Activated naive CD8-positive, alpha-beta T cell treated with anti-CD3 and anti-CD28 coated beads, Interleukin-2, amount 50 U/mL, for 24 hours (primary cell): ENCODE measurements around the gene RBMS3.

Experiments used
- ATAC-seq: fragments of 150-1000 bp; cut with Tn5 transposase; one replicate; pipeline ENCODE4 v1.10.0; 2021
- DNase-seq: peaks from one replicate; pipeline ENCODE4 v3.0.0; 2021
- H3K27ac Mint-ChIP-seq: one replicate; pipeline ENCODE4 v1.8.0; 2021; ENCODE audit warnings: mild to moderate bottlenecking, mixed read lengths
- H3K27me3 Mint-ChIP-seq: one replicate; pipeline ENCODE4 v1.8.0; 2021; ENCODE audit warnings: mixed read lengths
- H3K36me3 Mint-ChIP-seq: one replicate; pipeline ENCODE4 v1.8.0; 2021; ENCODE audit warnings: low read depth, mixed read lengths
- H3K4me1 Mint-ChIP-seq: one replicate; pipeline ENCODE4 v1.8.0; 2021; ENCODE audit warnings: mixed read lengths
- H3K4me3 Mint-ChIP-seq: one replicate; pipeline ENCODE4 v1.8.0; 2021; ENCODE audit warnings: mild to moderate bottlenecking, moderate library complexity, mixed read lengths
- H3K9me3 Mint-ChIP-seq: one replicate; pipeline ENCODE4 v1.8.0; 2021; ENCODE audit warnings: mixed read lengths

The RBMS3 gene

DNA sequence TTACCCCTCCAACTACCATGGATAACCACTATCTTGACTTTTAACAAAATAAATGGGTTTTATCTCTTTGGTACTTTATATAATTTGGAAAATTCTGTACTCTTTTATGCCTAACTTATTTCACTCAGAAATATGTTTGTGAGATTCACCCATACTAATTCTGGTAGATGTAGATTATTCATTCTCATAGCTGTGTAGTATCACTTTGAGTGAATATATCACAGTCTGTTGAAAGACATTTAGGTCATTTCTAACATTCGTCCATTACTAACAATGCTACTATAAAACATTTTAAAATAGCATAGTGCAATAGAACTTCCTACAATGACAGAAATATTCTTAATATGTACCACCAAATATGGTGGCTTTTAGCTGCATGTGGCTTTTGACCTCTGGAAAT is 542.4 kb downstream of the RBMS3 start:
- ATAC-seq, result no peak

GRCh38 chr3:29826712-29827111 is 545.8 kb downstream of the RBMS3 start:
- Mint-ChIP-seq H3K4me3 (no peak overlapping the region), H3K4me1 (no peaks in the 10 kb centered on the region), H3K27me3 (no peaks in the 10 kb centered on the region), H3K36me3 (no peaks in the 10 kb centered on the region), H3K9me3 (no peaks in the 10 kb centered on the region), H3K27ac (no peak overlapping the region)
- ATAC-seq (no peak), DNase-seq (no peak)

More for the DNA sequence above, 542.4 kb downstream of the RBMS3 start:
- no peak for DNase-seq
- Mint-ChIP-seq H3K9me3 (no peaks in the 10 kb centered on the region), H3K4me1 (no peaks in the 10 kb centered on the region), H3K27ac (no peak overlapping the region), H3K27me3 (no peaks in the 10 kb centered on the region), H3K4me3 (no peak overlapping the region), H3K36me3 (no peaks in the 10 kb centered on the region)

DNA sequence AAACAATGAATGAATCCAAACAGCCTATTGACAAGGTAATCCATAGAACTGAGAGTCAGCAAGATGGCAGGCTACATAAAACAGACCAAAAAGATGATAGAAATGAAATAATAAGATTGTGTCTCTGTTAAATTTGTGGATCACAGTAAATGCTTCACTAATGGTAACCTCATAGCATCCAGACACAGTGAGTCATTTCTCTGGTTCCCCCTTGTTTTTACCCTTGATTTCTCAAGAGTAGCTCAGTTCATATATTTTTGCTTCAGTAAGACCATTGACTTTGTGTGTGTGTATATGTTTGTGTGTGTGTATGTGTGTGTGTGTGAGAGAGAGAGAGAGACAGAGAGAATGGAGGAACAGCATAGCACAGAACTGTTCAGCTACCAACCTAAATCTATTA is 546.9 kb downstream of the RBMS3 start:
- Mint-ChIP-seq H3K27ac (no peak overlapping the region), H3K9me3 (peaks cover under 1% of the 10 kb centered on the region)
- no peak for ATAC-seq

DNA sequence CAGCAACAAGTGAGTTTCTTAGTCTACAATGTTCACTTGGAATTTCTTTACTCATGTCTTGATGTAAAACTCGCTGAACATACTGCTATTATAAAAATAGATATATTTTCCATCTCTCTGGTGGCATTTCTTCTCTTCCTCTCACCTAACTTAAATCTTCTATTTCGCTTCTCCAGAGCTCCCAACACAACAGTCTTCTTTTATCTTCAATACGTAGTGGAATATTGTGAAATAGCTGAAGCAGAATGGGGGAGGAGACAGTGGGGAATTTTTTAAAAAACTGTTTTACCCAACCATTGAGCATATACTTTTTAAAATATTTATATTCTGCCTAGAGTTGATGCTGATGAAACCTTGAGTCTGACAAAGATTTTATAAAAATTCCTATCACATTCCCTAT is 548.5 kb downstream of the RBMS3 start:
- H3K4me3 Mint-ChIP-seq, result no peak overlapping the region
- H3K27me3 Mint-ChIP-seq, result peaks cover 7% of the 10 kb centered on the region
- no peak for ATAC-seq
- DNase-seq, result no peak
- H3K9me3 Mint-ChIP-seq, result peaks cover 11% of the 10 kb centered on the region
- no peaks in the 10 kb centered on the region for H3K36me3 Mint-ChIP-seq
- no peaks in the 10 kb centered on the region for H3K4me1 Mint-ChIP-seq
- no peak overlapping the region for H3K27ac Mint-ChIP-seq

More for the DNA sequence above, 546.9 kb downstream of the RBMS3 start:
- Mint-ChIP-seq H3K4me3 (no peak overlapping the region), H3K4me1 (no peaks in the 10 kb centered on the region), H3K36me3 (no peaks in the 10 kb centered on the region), H3K27me3 (no peaks in the 10 kb centered on the region)
- no peak for DNase-seq

GRCh38 chr3:29850641-29851040 is 569.8 kb downstream of the RBMS3 start:
- Mint-ChIP-seq H3K36me3 (no peaks in the 10 kb centered on the region), H3K27me3 (peaks cover 5% of the 10 kb centered on the region), H3K9me3 (peaks cover 9% of the 10 kb centered on the region), H3K4me3 (no peak overlapping the region), H3K27ac (no peak overlapping the region), H3K4me1 (no peaks in the 10 kb centered on the region)
- DNase-seq (no peak), ATAC-seq (no peak)

DNA sequence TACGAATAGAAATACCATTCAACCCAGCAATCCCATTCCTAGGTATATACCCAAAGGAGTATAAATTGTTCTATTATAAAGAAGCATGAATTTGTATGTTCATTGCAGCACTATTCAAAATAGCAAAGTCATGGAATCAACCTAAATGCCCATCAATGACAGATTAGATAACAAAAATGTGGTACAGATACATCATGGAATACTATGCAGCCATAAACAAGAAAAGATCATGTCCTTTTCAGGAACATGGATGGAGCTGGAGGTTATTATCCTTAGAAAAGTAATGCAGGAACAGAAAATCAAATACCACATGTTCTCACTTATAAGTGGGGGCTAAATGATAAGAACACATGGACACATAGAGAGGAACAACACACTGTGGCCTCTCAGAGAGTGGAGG is 571.9 kb downstream of the RBMS3 start:
- Mint-ChIP-seq H3K4me1 (no peaks in the 10 kb centered on the region), H3K36me3 (no peaks in the 10 kb centered on the region), H3K9me3 (peaks cover 9% of the 10 kb centered on the region), H3K27ac (no peak overlapping the region), H3K27me3 (peaks cover 5% of the 10 kb centered on the region), H3K4me3 (no peak overlapping the region)
- ATAC-seq (no peak), DNase-seq (no peak)

GRCh38 chr3:29853841-29854397 is 573.0 kb downstream of the RBMS3 start:
- Mint-ChIP-seq H3K4me3 (no peak overlapping the region), H3K36me3 (no peaks in the 10 kb centered on the region), H3K4me1 (no peaks in the 10 kb centered on the region), H3K27me3 (no peaks in the 10 kb centered on the region), H3K9me3 (peaks cover 9% of the 10 kb centered on the region), H3K27ac (no peak overlapping the region)
- no peak for ATAC-seq
- no peak for DNase-seq

- no peaks in the 10 kb centered on the region for H3K4me1 Mint-ChIP-seq
- no peak overlapping the region for H3K4me3 Mint-ChIP-seq
These were observed 574.0 kb downstream of the RBMS3 start for GRCh38 chr3:29854821-29855220.

GRCh38 chr3:29859726-29860270 is 578.9 kb downstream of the RBMS3 start:
- no peak overlapping the region for H3K4me3 Mint-ChIP-seq
- no peaks in the 10 kb centered on the region for H3K27me3 Mint-ChIP-seq
- H3K4me1 Mint-ChIP-seq, result no peaks in the 10 kb centered on the region
- no peaks in the 10 kb centered on the region for H3K9me3 Mint-ChIP-seq
- no peaks in the 10 kb centered on the region for H3K36me3 Mint-ChIP-seq
- DNase-seq, result no peak
- H3K27ac Mint-ChIP-seq, result no peak overlapping the region
- no peak for ATAC-seq

More at GRCh38 chr3:29854821-29855220, 574.0 kb downstream of the RBMS3 start:
- H3K36me3 Mint-ChIP-seq, result no peaks in the 10 kb centered on the region
- no peak overlapping the region for H3K27ac Mint-ChIP-seq
- H3K27me3 Mint-ChIP-seq, result no peaks in the 10 kb centered on the region
- no peak for ATAC-seq
- no peak for DNase-seq
- H3K9me3 Mint-ChIP-seq, result peaks cover 9% of the 10 kb centered on the region

- Mint-ChIP-seq H3K27me3 (no peaks in the 10 kb centered on the region), H3K4me1 (no peaks in the 10 kb centered on the region)
These were observed 583.9 kb downstream of the RBMS3 start for GRCh38 chr3:29864809-29865208.

GRCh38 chr3:29868543-29869101 is 587.8 kb downstream of the RBMS3 start:
- no peaks in the 10 kb centered on the region for H3K4me1 Mint-ChIP-seq
- H3K27me3 Mint-ChIP-seq, result no peaks in the 10 kb centered on the region
- ATAC-seq (no peak), DNase-seq (no peak)
- no peaks in the 10 kb centered on the region for H3K9me3 Mint-ChIP-seq
- H3K4me3 Mint-ChIP-seq, result no peak overlapping the region
- no peaks in the 10 kb centered on the region for H3K36me3 Mint-ChIP-seq
- no peak overlapping the region for H3K27ac Mint-ChIP-seq

More at GRCh38 chr3:29864809-29865208, 583.9 kb downstream of the RBMS3 start:
- no peaks in the 10 kb centered on the region for H3K36me3 Mint-ChIP-seq
- no peak overlapping the region for H3K27ac Mint-ChIP-seq
- H3K4me3 Mint-ChIP-seq, result no peak overlapping the region
- no peaks in the 10 kb centered on the region for H3K9me3 Mint-ChIP-seq
- no peak for ATAC-seq
- no peak for DNase-seq

DNA sequence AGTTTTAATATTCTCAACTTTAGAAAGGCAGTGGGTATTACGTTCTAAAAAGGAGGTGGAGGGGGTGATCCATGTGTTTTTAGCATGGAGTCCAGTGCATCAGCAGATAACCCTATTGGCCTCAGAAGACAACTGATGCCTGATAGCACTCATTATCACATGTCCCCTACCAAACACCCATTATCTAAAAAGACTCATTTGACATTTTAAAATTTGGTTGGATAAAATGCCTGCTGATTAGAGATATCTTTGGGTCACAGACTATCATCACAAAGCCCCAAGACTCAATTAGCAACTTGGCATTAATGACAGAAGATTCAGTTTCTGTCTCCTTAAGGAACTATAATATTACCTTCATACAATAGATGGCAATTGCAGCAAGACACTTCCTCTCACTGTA is 589.3 kb downstream of the RBMS3 start:
- DNase-seq, result no peak
- H3K4me3 Mint-ChIP-seq, result no peak overlapping the region

DNA sequence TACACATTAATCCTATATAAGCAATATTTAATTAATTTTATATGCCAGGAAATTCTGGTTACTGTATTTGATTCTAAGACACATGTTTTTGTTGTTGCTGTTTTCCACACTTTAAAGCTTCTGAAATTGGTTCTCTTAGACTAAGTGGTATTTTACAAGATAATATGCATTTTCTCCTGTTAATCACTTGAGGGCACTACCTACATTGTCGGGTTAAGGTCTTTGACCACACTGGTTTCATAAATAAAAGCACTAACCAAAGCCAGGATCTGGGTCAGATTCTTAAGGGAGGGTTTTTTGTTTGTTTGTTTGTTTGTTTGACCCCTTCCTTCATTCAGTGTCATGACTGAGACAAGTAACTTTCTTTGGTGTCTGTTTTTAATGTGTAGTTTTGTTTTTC is 590.2 kb downstream of the RBMS3 start:
- Mint-ChIP-seq H3K27ac (no peak overlapping the region), H3K4me3 (no peak overlapping the region), H3K9me3 (no peaks in the 10 kb centered on the region), H3K4me1 (no peaks in the 10 kb centered on the region), H3K27me3 (no peaks in the 10 kb centered on the region), H3K36me3 (no peaks in the 10 kb centered on the region)
- ATAC-seq (no peak), DNase-seq (no peak)

More for the DNA sequence above, 589.3 kb downstream of the RBMS3 start:
- Mint-ChIP-seq H3K27ac (no peak overlapping the region), H3K9me3 (no peaks in the 10 kb centered on the region), H3K27me3 (no peaks in the 10 kb centered on the region), H3K36me3 (no peaks in the 10 kb centered on the region), H3K4me1 (no peaks in the 10 kb centered on the region)
- ATAC-seq, result no peak

GRCh38 chr3:29880809-29881208 is 599.9 kb downstream of the RBMS3 start:
- no peak overlapping the region for H3K4me3 Mint-ChIP-seq
- DNase-seq, result no peak
- peaks cover 5% of the 10 kb centered on the region for H3K27me3 Mint-ChIP-seq
- no peaks in the 10 kb centered on the region for H3K36me3 Mint-ChIP-seq
- H3K9me3 Mint-ChIP-seq, result no peaks in the 10 kb centered on the region
- H3K4me1 Mint-ChIP-seq, result no peaks in the 10 kb centered on the region
- H3K27ac Mint-ChIP-seq, result no peak overlapping the region
- no peak for ATAC-seq

GRCh38 chr3:29887451-29887850 is 606.6 kb downstream of the RBMS3 start:
- H3K4me3 Mint-ChIP-seq, result no peak overlapping the region
- H3K4me1 Mint-ChIP-seq, result no peaks in the 10 kb centered on the region
- H3K36me3 Mint-ChIP-seq, result no peaks in the 10 kb centered on the region
- DNase-seq (no peak), ATAC-seq (no peak)
- no peak overlapping the region for H3K27ac Mint-ChIP-seq
- peaks cover 5% of the 10 kb centered on the region for H3K9me3 Mint-ChIP-seq
- peaks cover 6% of the 10 kb centered on the region for H3K27me3 Mint-ChIP-seq
